Inferior parietal cortex (tissue), 1 donor: ENCODE results near the gene C3orf49.
A peak's percentile ranks its signal among the peaks of the same experiment; 100 is the strongest.

Experiments used
- DNase-seq: peaks from one replicate; pipeline ENCODE4 v3.0.0-alpha.2; 2016; ENCODE audit errors: extremely low spot score

C3orf49 gene

GRCh38 chr3:63819151-63819398 lies at the start of gene C3orf49:
Gene C3orf49 (plus strand): TSS chr3:63819299. CDS start chr3:63819472, 173 bp downstream.
- DNase-seq: no peak

GRCh38 chr3:63774781-63775180 lies 44.3 kb upstream of the C3orf49 start:
- no peak for DNase-seq

GRCh38 chr3:63779227-63779626 lies 39.9 kb upstream of the C3orf49 start:
- no peak for DNase-seq

DNA sequence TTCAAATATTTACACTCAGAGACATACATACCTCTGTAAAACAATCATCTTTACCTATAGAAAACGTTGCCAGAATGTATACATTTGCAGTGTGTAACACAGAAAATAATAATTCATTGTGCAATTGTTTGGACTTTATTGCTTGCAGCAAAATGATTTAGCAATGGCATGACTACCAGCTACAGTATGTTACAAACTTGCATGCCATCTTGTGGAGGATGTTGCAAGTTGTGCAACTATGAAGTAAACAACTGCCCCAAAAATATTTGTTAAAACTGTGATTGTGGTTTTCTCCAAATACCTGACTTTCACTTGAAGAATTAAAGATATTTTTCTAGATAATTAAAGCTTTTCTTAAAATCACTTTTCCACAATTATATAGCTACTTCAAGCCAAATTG lies 27.1 kb upstream of the C3orf49 start:
- peak; percentile 40 for DNase-seq

DNA sequence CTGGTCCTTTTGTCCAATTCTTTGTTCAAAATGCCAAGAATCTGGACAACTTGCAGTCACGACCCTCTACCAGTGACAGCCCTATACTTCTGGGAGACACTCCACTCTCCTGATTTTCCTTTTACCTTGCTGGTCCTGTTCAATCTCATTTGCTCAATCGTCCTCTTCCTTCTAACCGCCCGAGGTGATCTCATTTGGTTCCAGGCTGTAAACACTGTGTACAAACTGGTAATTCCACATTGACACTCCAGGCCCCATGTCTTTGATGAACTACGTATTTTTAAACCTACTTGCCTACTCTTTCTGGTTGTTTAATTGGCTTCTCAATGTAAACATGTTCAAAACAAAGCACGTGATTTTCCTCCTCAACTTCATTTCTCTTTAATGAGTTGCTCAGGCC lies 23.7 kb upstream of the C3orf49 start:
- no peak for DNase-seq

- DNase-seq: no peak
These were observed 20.6 kb upstream of the C3orf49 start for GRCh38 chr3:63798544-63798943.

DNA sequence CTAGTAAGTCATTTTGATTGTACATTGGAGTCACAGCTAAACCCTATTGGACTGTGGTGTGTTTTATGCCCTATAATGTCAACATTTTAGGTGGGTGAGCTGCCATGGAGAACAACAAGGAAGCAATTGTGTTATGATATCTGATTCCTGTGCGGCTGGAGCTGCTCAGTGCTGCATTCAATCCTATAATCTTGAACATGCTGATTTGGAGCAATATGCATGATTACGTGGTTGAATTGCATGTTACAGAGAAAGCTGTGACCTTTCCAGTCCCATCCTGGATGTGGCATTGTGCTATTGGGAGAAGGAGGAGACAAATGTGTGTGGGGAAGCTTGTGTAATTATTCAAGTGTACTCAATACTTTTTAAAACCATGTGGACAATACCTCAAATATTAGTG lies 20.1 kb upstream of the C3orf49 start:
- no peak for DNase-seq

DNA sequence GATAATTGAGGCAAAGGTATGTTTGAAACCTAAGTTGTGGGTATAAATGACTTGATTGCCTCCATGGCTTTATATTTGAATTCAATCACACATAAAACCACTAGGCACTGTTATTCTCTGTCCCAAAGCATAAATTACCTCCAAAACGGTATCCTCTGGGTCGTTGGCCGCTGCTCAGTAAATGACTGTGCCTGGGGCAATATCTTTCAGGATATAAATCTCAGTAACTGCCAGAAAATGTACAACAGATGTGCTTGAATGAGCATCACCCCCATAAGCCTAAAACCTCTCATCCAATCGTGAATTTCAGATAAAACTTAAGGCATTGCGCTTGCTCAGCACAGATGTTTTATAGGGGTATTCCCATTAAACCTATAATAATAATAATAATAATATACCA lies 19.0 kb upstream of the C3orf49 start:
- DNase-seq: no peak

GRCh38 chr3:63803911-63804310 lies 15.2 kb upstream of the C3orf49 start:
- no peak for DNase-seq

GRCh38 chr3:63807961-63808565 lies 11.0 kb upstream of the C3orf49 start:
- no peak for DNase-seq

- DNase-seq: no peak
These were observed 10.5 kb upstream of the C3orf49 start for GRCh38 chr3:63808633-63809032.

DNA sequence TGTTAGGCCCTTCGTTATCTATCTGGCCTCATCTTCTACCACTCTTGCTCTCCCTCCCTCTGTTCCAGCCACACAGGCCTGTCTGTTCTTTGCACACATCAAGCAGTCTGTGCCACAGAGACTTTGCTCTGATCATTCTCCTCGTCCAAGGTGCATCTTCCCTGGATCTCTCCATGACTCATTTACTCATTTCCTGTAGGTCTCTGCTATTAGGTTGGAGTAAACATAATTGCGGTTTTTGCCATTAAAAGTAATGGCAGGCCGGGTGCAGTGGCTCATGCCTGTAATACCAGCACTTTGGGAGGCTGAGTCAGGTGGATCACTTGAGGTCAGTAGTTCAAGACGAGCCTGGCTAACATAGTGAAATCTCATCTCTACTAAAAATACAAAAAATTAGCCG lies 9.5 kb upstream of the C3orf49 start:
- no peak for DNase-seq

DNA sequence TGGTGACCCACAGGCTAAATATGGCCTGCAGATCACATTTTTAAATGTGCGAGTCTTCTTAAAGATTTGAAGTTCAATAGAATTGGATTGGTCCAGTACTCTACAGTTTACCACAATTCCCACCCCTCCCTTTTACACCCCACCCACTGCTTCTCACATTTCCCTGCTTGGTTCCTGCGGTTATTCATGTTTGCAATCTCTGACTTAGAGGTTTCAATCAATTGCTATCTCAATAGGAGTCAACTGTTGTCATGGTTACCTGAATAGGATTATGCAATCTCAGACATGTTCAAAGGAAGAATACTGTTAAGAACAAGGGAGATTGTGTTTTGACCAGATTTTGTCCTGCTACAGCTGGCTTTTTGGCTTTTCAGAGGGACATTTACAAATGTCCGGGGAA lies 4.9 kb upstream of the C3orf49 start:
- no peak for DNase-seq

- DNase-seq: no peak
These were observed 1.9 kb upstream of the C3orf49 start for GRCh38 chr3:63817225-63817624.

GRCh38 chr3:63818282-63819150 lies 583 bp upstream of the C3orf49 start:
- peak; percentile 90 for DNase-seq

GRCh38 chr3:63824309-63824708 lies 5.2 kb downstream of the C3orf49 start:
- no peak for DNase-seq

- DNase-seq: no peak
These were observed 11.4 kb downstream of the C3orf49 start for GRCh38 chr3:63830526-63830925.

DNA sequence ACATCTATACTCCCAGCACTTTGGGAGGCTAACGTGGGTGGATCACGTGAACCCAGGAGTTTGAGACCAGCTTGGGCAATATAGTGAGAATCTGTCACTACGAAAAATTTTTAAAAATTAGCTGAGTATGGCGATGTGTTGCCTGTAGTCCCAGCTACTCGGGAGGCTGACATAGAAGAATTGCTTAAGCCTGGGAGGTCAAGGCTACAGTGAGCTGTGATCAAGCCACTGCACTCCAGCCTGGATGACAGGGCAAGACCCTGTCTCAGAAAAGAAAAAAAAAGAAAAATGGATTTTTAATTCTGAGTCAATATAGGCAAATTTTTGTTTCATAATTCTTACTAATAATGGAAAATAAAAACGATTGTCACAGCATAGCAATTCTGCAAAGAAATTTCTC lies 13.3 kb downstream of the C3orf49 start:
- no peak for DNase-seq

DNA sequence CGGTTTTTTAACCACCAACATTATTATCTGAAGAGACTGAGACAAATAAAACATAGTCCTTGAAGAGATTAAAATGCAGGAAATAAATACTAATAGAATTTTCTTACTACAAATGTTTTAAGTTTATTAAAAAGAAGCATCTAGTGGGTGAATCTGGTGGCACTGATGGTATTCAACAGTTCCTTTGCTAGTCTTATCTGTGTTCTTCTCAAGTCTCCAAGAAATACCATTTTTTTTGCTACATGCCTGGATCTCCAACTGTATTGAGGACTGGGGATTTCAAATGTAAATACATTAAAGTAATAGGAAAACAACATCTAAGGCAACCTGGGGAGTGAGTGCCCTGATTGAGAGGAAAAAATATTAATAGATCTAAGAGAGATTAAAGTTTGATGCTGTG lies 22.6 kb downstream of the C3orf49 start:
- DNase-seq: no peak

- no peak for DNase-seq
These were observed 23.0 kb downstream of the C3orf49 start for GRCh38 chr3:63842127-63842526.

GRCh38 chr3:63845215-63845614 lies 26.1 kb downstream of the C3orf49 start:
- DNase-seq: no peak

- DNase-seq: no peak
These were observed 28.8 kb downstream of the C3orf49 start for GRCh38 chr3:63847718-63848450.

- no peak for DNase-seq
These were observed 30.1 kb downstream of the C3orf49 start for GRCh38 chr3:63849175-63849574.
